ENCODE measurements around the gene OSM.

GRCh38 chr22:30244066-30244465 lies 22.6 kb downstream of the OSM start:
- TF ChIP-seq CTCF (IDR thresholded peaks at IDR 0.05; ENCODE audit: low read depth, low read length) (no peak), EZH2phosphoT487 (IDR thresholded peaks at IDR 0.05; ENCODE audit: low read depth) (no peak)

All from OCI-LY3 (cell line).